ENCODE data around the gene FGR. TPM values are rescaled to one million over a fixed set of nuclear protein-coding genes. Genes with fewer than 3 reads are reported as not detected.

The FGR gene
- total and polyA plus RNA-seq, 2 experiments from 2014 or later = not detected

DNA sequence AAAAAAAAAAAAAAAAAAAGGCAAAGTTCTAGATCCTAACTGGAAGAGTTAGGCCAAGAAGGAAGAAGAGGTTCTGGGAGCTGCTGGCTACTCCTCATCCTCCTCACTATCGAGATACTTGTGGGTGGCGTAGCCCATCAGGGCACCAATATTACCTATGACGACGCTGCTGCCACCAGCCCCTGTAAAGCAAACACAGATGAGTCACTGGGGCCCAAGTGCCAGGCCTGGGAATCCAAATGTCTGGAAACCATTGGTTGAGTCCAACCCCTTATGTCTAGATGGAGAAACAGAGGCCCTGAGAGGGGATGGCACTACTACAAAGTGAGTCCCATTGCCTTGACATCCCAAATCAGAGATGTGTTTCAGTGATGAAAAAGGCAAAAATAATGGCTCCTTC is 31.3 kb upstream of the FGR start:
- TF ChIP-seq EZH2phosphoT487 (IDR thresholded peaks at IDR 0.05; ENCODE audit: insufficient read depth, low read depth) (no peak), EZH2 (IDR thresholded peaks at IDR 0.05; ENCODE audit: insufficient read depth, poor library complexity, severe bottlenecking) (no peak)
- 81 to 87% methylated on average over 4 of the region's 4 CpGs for WGBS, 2 experiments (ENCODE audit: low coverage in 1 of 2, low lambda C conversion rate in 2 of 2, missing lambda C conversion rate in 2 of 2)
- no peaks in the 10 kb centered on the region for H3K9me3 ChIP-seq (ENCODE audit: low read depth)
- no peaks in the 10 kb centered on the region for H3K79me2 ChIP-seq (ENCODE audit: insufficient read depth)
- no peaks in the 10 kb centered on the region for H4K20me1 ChIP-seq (ENCODE audit: insufficient read depth)
- H3K36me3 ChIP-seq (ENCODE audit: low read depth) = no peaks in the 10 kb centered on the region
- DNase-seq = no peak
- H3F3A ChIP-seq (ENCODE audit: insufficient read depth) = no peaks in the 10 kb centered on the region
- no peak overlapping the region for H3K9ac ChIP-seq
- no peak overlapping the region for H2AFZ ChIP-seq
- H3K27ac ChIP-seq = no peak overlapping the region
- no peaks in the 10 kb centered on the region for H3K9me2 ChIP-seq (ENCODE audit: insufficient read depth)
- H3K27me3 ChIP-seq (replicated peaks; ENCODE audit: insufficient read depth) = no peaks in the 10 kb centered on the region
- H3K4me2 ChIP-seq (ENCODE audit: unreplicated experiment) = no peak overlapping the region
- in situ Hi-C loops (cut with MboI) = loop anchor here (5.0 kb wide), 1 partner anchor 59 kb away; no protein-coding TSS in a partner anchor
- H3K4me3 ChIP-seq = no peak overlapping the region
- no peaks in the 10 kb centered on the region for H3K4me1 ChIP-seq (ENCODE audit: insufficient read depth)

DNA sequence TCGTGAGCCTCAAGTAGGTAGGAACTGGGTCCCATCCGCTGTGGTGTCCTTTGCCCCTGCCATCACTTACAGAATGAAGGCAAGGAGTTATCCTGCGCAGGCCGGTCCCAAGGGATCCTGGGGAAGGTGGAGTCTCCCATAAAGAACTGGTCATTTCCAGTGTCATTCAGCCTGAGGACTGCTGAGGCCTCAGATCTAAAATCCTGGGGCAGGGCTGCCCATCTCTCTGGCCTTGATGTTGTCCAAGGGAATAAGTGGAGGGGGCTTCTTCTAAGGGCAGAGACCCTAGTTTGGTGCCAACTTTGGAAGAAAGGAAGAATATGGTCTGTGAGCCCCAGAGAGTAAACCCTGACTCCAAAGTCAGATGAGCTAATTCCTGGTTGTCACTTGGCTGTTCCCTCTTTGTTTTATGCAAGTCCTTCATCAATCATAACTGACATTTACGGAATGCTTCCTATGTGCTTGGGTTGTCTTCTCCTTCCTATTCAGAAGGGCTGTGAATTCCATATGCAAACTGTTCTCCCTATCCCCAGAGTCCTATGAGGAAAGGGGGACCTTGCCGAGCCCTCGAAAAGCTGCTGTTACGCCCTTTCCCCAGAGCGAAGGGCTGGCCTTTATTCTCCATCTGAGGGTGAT is 30.1 kb upstream of the FGR start:
- in situ Hi-C loops (cut with MboI) = loop anchor here (5.0 kb wide), 1 partner anchor 58 kb away; no protein-coding TSS in a partner anchor
- TF ChIP-seq EZH2 (IDR thresholded peaks at IDR 0.05; ENCODE audit: insufficient read depth, poor library complexity, severe bottlenecking) (no peak), EZH2phosphoT487 (IDR thresholded peaks at IDR 0.05; ENCODE audit: insufficient read depth, low read depth) (no peak)
- no peak for DNase-seq
- Histone ChIP-seq H3K4me3 (no peak overlapping the region), H4K20me1 (ENCODE audit: insufficient read depth) (no peaks in the 10 kb centered on the region), H3K36me3 (ENCODE audit: low read depth) (no peaks in the 10 kb centered on the region), H2AFZ (no peak overlapping the region), H3F3A (ENCODE audit: insufficient read depth) (peaks cover 6% of the 10 kb centered on the region; the same call in 1 of the 2 replicates), H3K27me3 (replicated peaks; ENCODE audit: insufficient read depth) (no peaks in the 10 kb centered on the region), H3K9ac (no peak overlapping the region), H3K4me2 (ENCODE audit: unreplicated experiment) (no peak overlapping the region), H3K9me2 (ENCODE audit: insufficient read depth) (no peaks in the 10 kb centered on the region), H3K27ac (no peak overlapping the region), H3K9me3 (ENCODE audit: low read depth) (no peaks in the 10 kb centered on the region), H3K79me2 (ENCODE audit: insufficient read depth) (no peaks in the 10 kb centered on the region), H3K4me1 (ENCODE audit: insufficient read depth) (no peaks in the 10 kb centered on the region)
- 90 to 97% methylated on average over 9 of the region's 9 CpGs for WGBS, 2 experiments (ENCODE audit: low coverage in 1 of 2, low lambda C conversion rate in 2 of 2, missing lambda C conversion rate in 2 of 2)

DNA sequence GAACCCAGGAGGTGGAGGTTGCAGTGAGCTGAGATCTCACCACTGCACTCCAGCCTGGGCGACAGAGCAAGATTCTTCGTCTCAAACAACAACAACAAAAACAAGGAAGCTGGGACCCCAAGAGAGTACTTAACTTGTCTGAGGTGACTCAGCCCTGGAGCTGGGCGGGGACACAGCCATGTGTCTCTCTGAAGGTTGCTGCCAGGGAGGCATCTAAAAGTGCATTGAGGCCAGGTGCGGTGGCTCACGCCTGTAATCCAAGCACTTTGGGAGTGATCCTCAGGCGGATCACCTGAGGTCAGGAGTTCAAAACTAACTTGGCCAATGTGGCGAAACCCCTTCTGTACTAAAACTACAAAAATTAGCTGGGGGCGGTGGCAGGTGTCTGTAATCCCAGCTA is 29.3 kb upstream of the FGR start:
- H3K27ac ChIP-seq = no peak overlapping the region
- no peaks in the 10 kb centered on the region for H3K79me2 ChIP-seq (ENCODE audit: insufficient read depth)
- DNase-seq = peak; percentile 55
- H3K4me1 ChIP-seq (ENCODE audit: insufficient read depth) = peaks cover 3% of the 10 kb centered on the region
- no peaks in the 10 kb centered on the region for H3K9me2 ChIP-seq (ENCODE audit: insufficient read depth)
- in situ Hi-C loops (cut with MboI) = no loop called here
- no peak for TF ChIP-seq EZH2 (IDR thresholded peaks at IDR 0.05; ENCODE audit: insufficient read depth, poor library complexity, severe bottlenecking)
- TF ChIP-seq EZH2phosphoT487 (IDR thresholded peaks at IDR 0.05; ENCODE audit: insufficient read depth, low read depth) = no peak
- 62% methylated on average over 8 of the region's 8 CpGs for WGBS, 2 experiments (ENCODE audit: low coverage in 1 of 2, low lambda C conversion rate in 2 of 2, missing lambda C conversion rate in 2 of 2)
- no peaks in the 10 kb centered on the region for H3K36me3 ChIP-seq (ENCODE audit: low read depth)
- H4K20me1 ChIP-seq (ENCODE audit: insufficient read depth) = no peaks in the 10 kb centered on the region
- H3K9ac ChIP-seq = no peak overlapping the region
- no peak overlapping the region for H3K4me2 ChIP-seq (ENCODE audit: unreplicated experiment)
- H2AFZ ChIP-seq = no peak overlapping the region
- no peaks in the 10 kb centered on the region for H3K27me3 ChIP-seq (replicated peaks; ENCODE audit: insufficient read depth)
- peaks cover 9% of the 10 kb centered on the region for H3F3A ChIP-seq (ENCODE audit: insufficient read depth)
- H3K4me3 ChIP-seq = no peak overlapping the region
- no peaks in the 10 kb centered on the region for H3K9me3 ChIP-seq (ENCODE audit: low read depth)

DNA sequence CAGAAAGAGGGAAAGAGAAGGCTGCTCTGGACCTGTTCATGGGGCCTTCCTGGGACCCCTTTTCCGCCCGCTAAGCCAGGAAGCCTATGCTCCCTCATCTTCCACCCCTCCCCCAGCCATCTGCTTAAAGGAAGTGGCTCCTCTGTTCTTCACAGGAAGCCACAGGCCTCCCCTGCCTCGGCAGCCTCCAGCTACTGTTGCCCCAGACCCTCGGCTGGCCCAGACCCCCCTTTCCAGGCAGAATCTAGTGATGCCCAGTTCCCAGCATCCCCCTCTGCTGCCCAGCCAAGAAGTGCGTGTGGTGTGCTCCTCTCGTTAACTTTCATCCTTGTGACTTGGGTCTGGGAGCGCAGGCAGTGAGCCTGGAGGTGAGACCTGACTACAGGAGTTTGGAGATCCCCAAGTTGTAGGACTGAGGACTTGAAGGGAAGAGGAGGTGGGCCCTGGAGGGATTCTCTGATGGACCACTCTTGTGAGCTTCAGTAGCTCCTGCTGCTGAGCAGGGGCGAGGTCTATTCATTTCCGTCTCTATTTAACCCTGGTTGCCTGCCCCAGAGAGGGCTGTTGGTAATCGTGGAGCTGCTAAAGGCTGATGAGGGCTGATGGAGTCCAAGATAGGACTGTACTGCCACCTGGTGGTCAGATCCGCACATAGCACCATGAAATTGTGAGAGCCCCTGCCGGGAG is 27.9 kb upstream of the FGR start:
- peaks cover 20% of the 10 kb centered on the region for H3F3A ChIP-seq (ENCODE audit: insufficient read depth)
- peaks cover 14% of the 10 kb centered on the region for H3K4me1 ChIP-seq (ENCODE audit: insufficient read depth)
- no peaks in the 10 kb centered on the region for H3K79me2 ChIP-seq (ENCODE audit: insufficient read depth)
- peak overlapping the region; percentile 29; the same call in 1 of the 2 replicates for H3K9ac ChIP-seq
- no peak overlapping the region for H3K4me3 ChIP-seq
- H3K9me3 ChIP-seq (ENCODE audit: low read depth) = no peaks in the 10 kb centered on the region
- H3K36me3 ChIP-seq (ENCODE audit: low read depth) = no peaks in the 10 kb centered on the region
- WGBS, 2 experiments (ENCODE audit: low coverage in 1 of 2, low lambda C conversion rate in 2 of 2, missing lambda C conversion rate in 2 of 2) = 29 to 31% methylated on average over 12 of the region's 12 CpGs
- no peaks in the 10 kb centered on the region for H3K27me3 ChIP-seq (replicated peaks; ENCODE audit: insufficient read depth)
- H2AFZ ChIP-seq = peak overlapping the region; percentile 87
- in situ Hi-C loops (cut with MboI) = no loop called here
- H4K20me1 ChIP-seq (ENCODE audit: insufficient read depth) = no peaks in the 10 kb centered on the region
- DNase-seq = peak; percentile 78
- no peak overlapping the region for H3K27ac ChIP-seq
- TF ChIP-seq EZH2phosphoT487 (IDR thresholded peaks at IDR 0.05; ENCODE audit: insufficient read depth, low read depth) = no peak
- no peak for TF ChIP-seq EZH2 (IDR thresholded peaks at IDR 0.05; ENCODE audit: insufficient read depth, poor library complexity, severe bottlenecking)
- no peaks in the 10 kb centered on the region for H3K9me2 ChIP-seq (ENCODE audit: insufficient read depth)
- H3K4me2 ChIP-seq (ENCODE audit: unreplicated experiment) = no peak overlapping the region

All from GM23248 (cell line).